ENCODE measurements around the gene CAMK4.
"Not testable (repeated sequence)": the region's sequence is repeated elsewhere in the genome, so short reads cannot be mapped to it uniquely, and the experiment has no call there.

Gene CAMK4

GRCh38 chr5:111385051-111385450 is 160.9 kb downstream of the CAMK4 start:
- no peak for DNase-seq

GRCh38 chr5:111385970-111386831 is 162.0 kb downstream of the CAMK4 start:
- peak in 1 of 14 donors; percentile 90 for DNase-seq

GRCh38 chr5:111386832-111387162 is 162.6 kb downstream of the CAMK4 start:
- DNase-seq: no peak

DNA sequence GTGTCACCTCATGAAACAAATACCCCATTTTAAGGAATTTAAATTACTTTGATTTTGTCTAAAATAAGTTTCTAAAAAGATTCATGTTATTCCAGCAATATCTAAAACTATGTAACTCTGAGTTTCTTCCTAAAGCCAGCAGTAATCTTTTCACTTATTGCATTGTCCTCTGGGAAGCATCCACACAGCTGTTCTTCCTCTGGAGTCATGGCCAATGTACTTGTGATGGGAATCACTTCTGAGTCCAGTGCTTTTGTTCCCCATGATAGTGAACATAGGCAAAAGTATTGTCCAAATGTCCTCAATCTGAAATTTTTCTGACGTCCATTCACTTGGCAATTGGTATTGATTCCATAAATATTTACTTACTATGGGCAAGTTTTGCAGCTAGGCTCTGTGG is 163.2 kb downstream of the CAMK4 start:
- DNase-seq: no peak

GRCh38 chr5:111389390-111390082 is 165.4 kb downstream of the CAMK4 start:
- no peak for DNase-seq

GRCh38 chr5:111392181-111392580 is 168.0 kb downstream of the CAMK4 start:
- DNase-seq: no peak

GRCh38 chr5:111394586-111394985 is 170.4 kb downstream of the CAMK4 start:
- DNase-seq: no peak

DNA sequence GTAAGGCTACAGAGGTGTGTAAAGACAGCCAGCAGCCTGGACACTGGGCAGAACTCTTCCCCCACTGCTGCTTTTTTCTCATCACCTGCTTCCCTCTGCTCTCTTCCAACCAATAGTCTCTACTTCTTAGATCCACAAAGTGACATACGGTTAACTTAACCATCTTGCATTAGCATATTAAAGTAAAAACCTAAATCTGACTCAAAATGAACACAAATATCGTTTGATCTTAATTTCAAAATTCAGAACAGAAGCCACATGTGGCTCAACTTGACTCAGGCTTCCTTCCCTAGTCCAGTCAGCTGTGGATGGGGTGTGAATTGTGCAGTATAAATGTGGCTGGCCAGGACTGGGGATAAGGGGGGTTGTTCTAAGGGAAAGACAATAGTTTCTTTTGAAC is 173.8 kb downstream of the CAMK4 start:
- DNase-seq: no peak

GRCh38 chr5:111399113-111399512 is 174.9 kb downstream of the CAMK4 start:
- DNase-seq: no peak

DNA sequence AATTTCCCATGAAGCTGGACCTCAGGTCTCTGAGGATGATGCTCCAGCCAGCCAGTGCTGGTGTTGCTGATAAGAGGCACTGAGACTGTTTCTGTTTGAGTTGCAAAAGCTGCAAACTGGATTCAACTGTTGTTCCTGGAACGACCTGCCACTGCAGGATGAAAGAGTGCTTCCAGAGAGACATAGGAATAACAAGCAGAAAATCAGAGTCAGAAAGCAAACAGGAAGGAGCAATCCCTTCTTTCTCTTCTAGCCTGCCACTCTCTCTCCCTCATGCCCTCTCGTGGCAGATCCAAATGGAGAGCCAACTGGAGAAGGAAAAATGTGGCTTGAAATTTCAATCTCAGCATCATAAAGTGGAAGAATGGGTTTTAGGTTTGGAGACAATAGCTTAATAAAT is 177.7 kb downstream of the CAMK4 start:
- DNase-seq: peak in 1 of 14 donors; percentile 25

- no peak for DNase-seq
These were observed 180.1 kb downstream of the CAMK4 start for GRCh38 chr5:111404270-111404769.

GRCh38 chr5:111407562-111407961 is 183.4 kb downstream of the CAMK4 start:
- no peak for DNase-seq

DNA sequence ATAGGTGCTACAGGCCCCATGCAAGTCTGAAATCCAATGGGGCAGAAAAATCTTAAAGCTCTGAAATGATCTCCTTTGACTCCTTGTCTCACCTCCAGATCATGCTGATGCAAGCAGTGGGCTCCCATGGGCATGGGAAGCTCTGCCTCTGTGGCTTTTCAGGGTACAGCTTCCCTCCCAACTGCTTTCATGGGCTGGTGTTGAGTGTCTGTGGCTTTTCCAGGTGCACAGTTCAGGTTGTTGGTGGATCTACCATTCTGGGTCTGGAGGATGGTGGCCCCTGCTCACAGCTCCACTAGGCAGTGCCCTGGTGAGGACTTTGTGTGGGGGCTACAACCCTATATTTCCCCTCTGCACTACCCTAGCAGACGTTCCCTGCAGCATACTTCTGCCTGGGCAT is 184.6 kb downstream of the CAMK4 start:
- DNase-seq: no peak

DNA sequence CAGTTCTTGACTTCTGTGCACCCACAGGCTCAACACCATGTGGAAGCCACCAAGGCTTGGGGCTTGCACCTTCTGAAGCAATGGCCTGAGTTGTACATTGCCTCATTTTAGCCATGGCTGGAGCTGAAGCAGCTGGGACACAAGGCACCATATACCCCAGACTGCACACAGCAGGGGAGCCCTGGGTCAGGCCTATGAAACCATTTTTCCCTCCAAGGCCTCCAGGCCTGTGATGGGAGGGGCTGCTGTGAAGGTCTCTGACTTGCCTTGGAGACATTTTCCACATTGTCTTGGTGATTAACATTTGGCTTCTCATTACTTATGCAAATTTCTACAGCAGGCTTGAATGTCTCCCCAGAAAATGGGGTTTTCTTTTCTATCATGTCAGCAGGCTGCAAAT is 185.1 kb downstream of the CAMK4 start:
- not testable (repeated sequence) for DNase-seq

DNA sequence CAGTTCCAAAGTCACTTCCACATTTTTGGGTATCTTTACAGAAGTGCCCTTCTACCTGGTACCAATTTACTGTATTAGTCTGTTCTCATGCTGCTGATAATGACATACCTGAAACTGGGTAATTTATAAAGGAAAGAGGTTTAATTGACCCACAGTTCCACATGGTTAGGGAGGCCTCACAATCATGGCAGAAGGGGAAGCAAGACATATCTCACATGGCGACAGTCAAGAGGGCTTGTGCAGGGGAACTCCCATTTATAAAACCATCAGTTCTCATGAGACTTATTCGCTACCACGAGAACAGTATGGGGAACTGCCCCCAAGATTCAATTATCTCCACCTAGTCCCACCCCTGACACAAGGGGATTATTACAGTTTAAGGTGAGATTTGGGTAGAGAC is 185.9 kb downstream of the CAMK4 start:
- DNase-seq: not testable (repeated sequence)

DNA sequence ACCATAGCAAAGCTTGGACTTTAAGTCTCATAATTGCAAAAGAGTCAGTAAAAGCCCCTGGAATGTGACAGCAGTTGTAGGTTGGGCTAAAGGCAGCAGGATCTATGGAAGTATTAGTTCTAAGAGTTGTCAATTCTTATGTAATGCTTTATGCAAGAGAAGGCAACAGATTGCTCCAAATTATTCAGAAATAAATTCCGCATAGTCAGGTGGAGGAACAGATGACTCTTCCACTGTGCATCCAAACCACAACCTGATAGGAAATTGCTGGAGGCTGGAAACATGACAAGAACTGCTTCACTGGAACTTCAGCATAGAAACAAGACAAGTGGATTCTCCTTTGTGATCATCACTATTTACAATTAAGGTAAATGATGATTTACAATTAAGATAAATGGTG is 187.1 kb downstream of the CAMK4 start:
- DNase-seq: peak in 1 of 14 donors; percentile 80

DNA sequence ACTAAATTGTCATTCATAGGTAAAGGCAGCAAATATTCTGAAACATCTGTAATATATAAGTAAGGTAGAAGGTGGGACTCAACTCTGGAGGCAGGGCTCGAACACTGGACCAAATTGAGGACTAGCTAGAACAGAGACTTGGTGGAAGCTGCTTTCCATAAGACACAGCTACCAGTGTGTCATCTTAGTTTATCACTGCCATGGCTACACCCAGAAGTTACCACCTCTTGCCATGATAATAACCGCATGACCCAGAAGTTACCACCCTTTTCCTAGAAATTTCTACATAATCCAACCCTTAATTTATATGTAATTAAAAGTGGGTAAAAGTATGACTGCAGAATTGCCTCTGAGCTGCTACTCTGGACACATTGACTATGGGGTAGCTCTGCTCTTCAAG is 188.4 kb downstream of the CAMK4 start:
- no peak for DNase-seq

- DNase-seq: no peak
These were observed 190.9 kb downstream of the CAMK4 start for GRCh38 chr5:111415053-111415452.

GRCh38 chr5:111422245-111422644 is 198.1 kb downstream of the CAMK4 start:
- DNase-seq: no peak

DNA sequence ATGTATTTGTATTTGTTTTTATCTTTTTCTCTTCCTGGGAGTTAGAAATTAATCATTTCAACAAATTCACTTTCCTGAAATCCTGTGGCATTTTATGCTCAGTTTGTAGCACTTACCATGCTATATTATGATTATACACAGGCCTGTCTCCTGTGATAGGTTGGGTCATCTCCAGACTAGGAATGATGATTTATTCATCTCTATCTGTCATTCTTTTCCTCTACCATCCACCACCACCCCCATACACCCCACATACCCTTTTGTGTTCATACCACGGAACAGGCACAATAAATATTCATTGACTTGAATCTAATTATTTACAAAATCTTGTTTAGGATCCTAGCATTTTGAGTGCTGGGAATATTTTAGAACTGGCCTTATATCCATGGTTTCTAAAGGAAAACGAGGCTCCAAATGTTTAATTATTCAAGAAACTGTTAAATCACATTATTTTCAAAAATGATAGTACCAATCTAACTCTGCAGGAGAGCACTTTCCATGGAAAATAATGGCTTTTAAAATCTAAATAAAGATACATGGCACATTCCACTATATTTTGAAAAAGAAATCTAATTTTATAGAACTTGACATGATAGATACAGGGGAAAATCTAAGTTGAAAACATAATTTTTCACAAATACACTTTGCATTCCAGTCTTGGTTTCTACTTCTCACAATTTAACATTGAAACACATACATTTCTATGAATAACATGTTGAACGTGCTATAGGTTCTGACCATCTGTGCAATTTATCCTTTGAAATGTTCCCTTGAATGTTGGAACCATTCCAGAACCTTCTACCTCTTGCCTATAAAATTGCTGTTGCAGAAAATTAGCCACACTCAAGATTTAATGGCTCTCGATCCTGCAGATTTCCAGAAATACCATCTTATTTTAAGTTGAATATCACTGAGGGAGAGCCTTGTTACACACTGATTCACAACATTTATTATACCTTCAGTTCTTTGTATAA is 198.8 kb downstream of the CAMK4 start:
- no peak for DNase-seq

DNA sequence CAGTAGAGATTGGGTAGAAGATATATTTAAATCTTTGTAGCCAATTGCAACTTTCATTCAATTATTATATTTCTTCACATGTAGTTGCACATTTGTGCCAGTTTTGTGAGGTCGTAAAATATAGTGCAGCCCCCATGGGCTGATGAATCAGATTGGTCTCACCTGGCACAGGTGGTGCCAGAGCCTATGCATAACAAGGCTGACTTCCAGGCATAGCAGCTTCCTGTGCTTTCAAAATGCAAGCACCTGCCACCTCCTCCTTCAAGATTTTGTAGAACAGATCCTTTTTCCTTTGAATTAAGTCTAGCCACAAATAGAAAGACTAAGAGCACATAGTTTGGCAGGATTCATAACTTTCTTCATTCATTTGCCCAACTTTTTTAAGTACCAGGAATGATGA is 201.0 kb downstream of the CAMK4 start:
- no peak for DNase-seq

DNA sequence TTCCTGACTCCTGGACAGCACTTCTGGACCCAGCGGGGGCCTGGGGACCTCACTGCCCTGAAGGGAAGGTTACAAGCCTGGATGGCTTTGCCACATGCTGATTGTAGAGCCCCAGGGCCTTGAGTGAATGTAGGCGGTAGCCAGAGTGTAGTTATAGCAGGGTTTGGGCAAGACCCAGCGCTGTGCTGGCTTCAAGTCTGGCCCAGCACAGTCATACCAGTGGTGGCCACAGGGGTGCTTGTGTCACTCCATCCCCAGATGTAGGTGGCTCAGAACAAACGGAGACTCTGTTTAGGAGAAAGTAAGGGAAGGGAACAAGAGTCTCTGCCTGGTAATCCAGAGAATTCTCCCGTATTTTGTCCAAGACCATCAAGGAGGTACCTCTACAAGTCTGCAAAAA is 203.6 kb downstream of the CAMK4 start:
- DNase-seq: no peak

All from C1 segment of cervical spinal cord (tissue), 14 donors.